GM12892 (cell line): ENCODE data around the gene CUBN.

Source experiments
- DNase-seq: peaks from one replicate; pipeline ENCODE4 v3.0.0; 2011; ENCODE audit not compliant: insufficient read length
- FAIRE-seq: peaks from 2 replicates; lab custom pipeline; 2011; peaks lifted over from hg19 to GRCh38; lab: Jason Lieb, UNC
- POLR2A ChIP-seq: IDR thresholded peaks from 2 replicates; pipeline ENCODE4 v1.6.1; 2011; ENCODE audit warnings: low read depth, low read length, control low read depth
- POLR2AphosphoS5 ChIP-seq: IDR thresholded peaks from 2 replicates; pipeline ENCODE4 v1.6.1; 2011; ENCODE audit warnings: low read depth, low read length, control low read depth
- TAF1 ChIP-seq: IDR thresholded peaks from 2 replicates; pipeline ENCODE4 v1.6.1; 2011; ENCODE audit warnings: low read depth, mild to moderate bottlenecking, control low read depth, low read length, borderline replicate concordance

The CUBN gene

GRCh38 chr10:17157024-17157423 lies 27.4 kb upstream of the CUBN start:
- no peak for TF ChIP-seq POLR2AphosphoS5
- FAIRE-seq (no peak), DNase-seq (no peak)

- DNase-seq (no peak), FAIRE-seq (no peak)
- TF ChIP-seq POLR2AphosphoS5 (no peak), TAF1 (no peak), POLR2A (no peak)
Measured at GRCh38 chr10:17155826-17156225, 26.2 kb upstream of the CUBN start.

- TF ChIP-seq POLR2A (no peak), POLR2AphosphoS5 (no peak), TAF1 (no peak)
- DNase-seq (no peak), FAIRE-seq (no peak)
Measured at GRCh38 chr10:17154116-17154515, 24.5 kb upstream of the CUBN start.

- FAIRE-seq: no peak
- no peak for TF ChIP-seq POLR2AphosphoS5
- no peak for TF ChIP-seq POLR2A
- no peak for TF ChIP-seq TAF1
- DNase-seq: no peak
Measured at GRCh38 chr10:17153321-17153720, 23.7 kb upstream of the CUBN start.

GRCh38 chr10:17151716-17152115 lies 22.1 kb upstream of the CUBN start:
- DNase-seq (no peak), FAIRE-seq (no peak)
- TF ChIP-seq POLR2A (no peak), POLR2AphosphoS5 (no peak), TAF1 (no peak)

- DNase-seq: no peak
- no peak for TF ChIP-seq POLR2AphosphoS5
- TF ChIP-seq TAF1: no peak
- no peak for TF ChIP-seq POLR2A
- FAIRE-seq: no peak
Measured at GRCh38 chr10:17147884-17148489, 18.4 kb upstream of the CUBN start.

GRCh38 chr10:17146892-17147291 lies 17.3 kb upstream of the CUBN start:
- DNase-seq (no peak), FAIRE-seq (no peak)
- TF ChIP-seq TAF1 (no peak), POLR2A (no peak), POLR2AphosphoS5 (no peak)

GRCh38 chr10:17145239-17145638 lies 15.6 kb upstream of the CUBN start:
- FAIRE-seq: no peak
- TF ChIP-seq POLR2A: no peak
- TF ChIP-seq POLR2AphosphoS5: no peak
- TF ChIP-seq TAF1: no peak
- no peak for DNase-seq

GRCh38 chr10:17144757-17145156 lies 15.1 kb upstream of the CUBN start:
- DNase-seq: no peak
- no peak for TF ChIP-seq TAF1
- no peak for TF ChIP-seq POLR2A
- no peak for TF ChIP-seq POLR2AphosphoS5
- no peak for FAIRE-seq

GRCh38 chr10:17144032-17144431 lies 14.4 kb upstream of the CUBN start:
- FAIRE-seq (no peak), DNase-seq (no peak)
- no peak for TF ChIP-seq POLR2A
- no peak for TF ChIP-seq POLR2AphosphoS5
- no peak for TF ChIP-seq TAF1

- FAIRE-seq: no peak
- TF ChIP-seq POLR2A: no peak
- TF ChIP-seq POLR2AphosphoS5: no peak
- no peak for TF ChIP-seq TAF1
- DNase-seq: no peak
Measured at GRCh38 chr10:17143055-17143690, 13.6 kb upstream of the CUBN start.

GRCh38 chr10:17141504-17142229 lies 12.1 kb upstream of the CUBN start:
- no peak for FAIRE-seq
- DNase-seq: no peak
- TF ChIP-seq POLR2A (no peak), POLR2AphosphoS5 (no peak), TAF1 (no peak)
